ENCODE results near the gene DSG2.

DSG2 gene

DNA sequence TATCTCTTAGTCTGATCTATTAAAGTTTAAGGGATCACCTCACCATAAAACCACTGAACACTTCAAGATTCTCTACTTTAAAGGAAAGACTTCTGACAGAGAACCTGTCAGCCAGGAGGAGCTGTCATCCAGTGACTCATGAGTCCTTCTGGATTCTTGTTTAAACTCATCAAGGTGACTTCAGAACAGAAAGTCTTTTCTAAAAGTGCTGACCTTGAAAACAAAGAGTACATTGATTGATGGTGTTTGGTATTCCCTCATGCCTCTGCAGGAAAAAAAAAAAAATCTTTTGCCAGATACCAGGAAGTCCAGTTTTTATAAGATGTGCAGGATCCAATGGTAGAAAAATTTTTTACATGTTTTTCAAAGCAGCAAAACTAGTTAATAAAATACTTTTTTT is 12.3 kb downstream of the DSG2 start:
- peaks cover 16% of the 10 kb centered on the region for H3K27me3 ChIP-seq (ENCODE audit: insufficient read depth, poor library complexity, severe bottlenecking)
- no peak overlapping the region for H3K4me3 ChIP-seq (replicated peaks; ENCODE audit: insufficient read depth, low read length)
- TF ChIP-seq GABPA (IDR thresholded peaks at IDR 0.05; ENCODE audit: low read depth) = no peak
- no peak for TF ChIP-seq POLR2AphosphoS5 (IDR thresholded peaks at IDR 0.05; ENCODE audit: low read depth)
- TF ChIP-seq CTCF (IDR thresholded peaks at IDR 0.05; ENCODE audit: insufficient read depth, low read length) = no peak
- no peak for TF ChIP-seq SPI1 (IDR thresholded peaks at IDR 0.05; ENCODE audit: borderline replicate concordance, low read depth)
- H3K27ac ChIP-seq (replicated peaks) = no peak overlapping the region
- no peak for DNase-seq (ENCODE audit: low read depth in 1 of 2, low spot score in 1 of 2)

- TF ChIP-seq GABPA (IDR thresholded peaks at IDR 0.05; ENCODE audit: low read depth) = no peak
- no peak for TF ChIP-seq REST (IDR thresholded peaks at IDR 0.05; ENCODE audit: insufficient replicate concordance, low read depth)
- TF ChIP-seq SPI1 (IDR thresholded peaks at IDR 0.05; ENCODE audit: borderline replicate concordance, low read depth) = no peak
- no peak for TF ChIP-seq POLR2AphosphoS5 (IDR thresholded peaks at IDR 0.05; ENCODE audit: low read depth)
- TF ChIP-seq CTCF (IDR thresholded peaks at IDR 0.05; ENCODE audit: insufficient read depth, low read length) = no peak
- no peak overlapping the region for H3K27ac ChIP-seq (replicated peaks)
Measured at GRCh38 chr18:31511098-31511497, 13.1 kb downstream of the DSG2 start.

DNA sequence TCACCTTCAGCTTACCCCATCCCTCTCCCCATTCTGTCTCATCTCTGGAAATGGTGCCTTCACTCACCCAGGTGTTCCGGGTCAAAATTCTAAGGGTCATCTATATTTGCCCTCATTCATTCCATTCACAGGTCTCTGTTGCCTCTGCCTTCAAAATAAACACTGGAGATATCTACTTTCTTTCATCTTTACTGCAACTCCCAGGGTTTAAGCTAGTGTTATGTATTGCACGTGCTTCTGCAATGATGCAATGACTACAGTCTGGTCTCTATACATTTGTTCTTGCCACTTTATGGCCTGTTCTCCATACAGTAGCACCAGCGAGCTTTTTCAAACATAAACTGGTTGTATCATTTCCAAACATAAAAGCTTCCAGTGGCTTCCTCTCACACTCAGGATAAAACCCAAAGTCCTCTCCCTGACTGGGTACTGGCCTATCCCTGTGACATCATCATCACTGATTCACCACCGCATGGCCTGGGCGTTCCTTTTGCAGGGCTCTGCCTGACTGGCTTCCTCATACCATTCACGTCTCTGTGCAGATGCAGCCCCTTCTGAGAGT is 14.3 kb downstream of the DSG2 start:
- no peak for DNase-seq (ENCODE audit: low read depth in 1 of 2, low spot score in 1 of 2)
- TF ChIP-seq REST (IDR thresholded peaks at IDR 0.05; ENCODE audit: insufficient replicate concordance, low read depth) = no peak
- TF ChIP-seq POLR2AphosphoS5 (IDR thresholded peaks at IDR 0.05; ENCODE audit: low read depth) = no peak
- H3K4me3 ChIP-seq (replicated peaks; ENCODE audit: insufficient read depth, low read length) = no peak overlapping the region
- no peak overlapping the region for H3K27ac ChIP-seq (replicated peaks)
- peaks cover 16% of the 10 kb centered on the region for H3K27me3 ChIP-seq (ENCODE audit: insufficient read depth, poor library complexity, severe bottlenecking)

More at GRCh38 chr18:31511098-31511497, 13.1 kb downstream of the DSG2 start:
- Histone ChIP-seq H3K27me3 (ENCODE audit: insufficient read depth, poor library complexity, severe bottlenecking) (peaks cover 16% of the 10 kb centered on the region), H3K4me3 (replicated peaks; ENCODE audit: insufficient read depth, low read length) (no peak overlapping the region)
- no peak for DNase-seq (ENCODE audit: low read depth in 1 of 2, low spot score in 1 of 2)

- TF ChIP-seq GABPA (IDR thresholded peaks at IDR 0.05; ENCODE audit: low read depth) (no peak), REST (IDR thresholded peaks at IDR 0.05; ENCODE audit: insufficient replicate concordance, low read depth) (no peak), SPI1 (IDR thresholded peaks at IDR 0.05; ENCODE audit: borderline replicate concordance, low read depth) (no peak), POLR2AphosphoS5 (IDR thresholded peaks at IDR 0.05; ENCODE audit: low read depth) (no peak), CTCF (IDR thresholded peaks at IDR 0.05; ENCODE audit: insufficient read depth, low read length) (no peak)
- H3K4me3 ChIP-seq (replicated peaks; ENCODE audit: insufficient read depth, low read length) = no peak overlapping the region
- no peak for DNase-seq (ENCODE audit: low read depth in 1 of 2, low spot score in 1 of 2)
- peaks cover 16% of the 10 kb centered on the region for H3K27me3 ChIP-seq (ENCODE audit: insufficient read depth, poor library complexity, severe bottlenecking)
- no peak overlapping the region for H3K27ac ChIP-seq (replicated peaks)
Measured at GRCh38 chr18:31513189-31513935, 15.4 kb downstream of the DSG2 start.
